Measurements from ENCODE around the gene BRWD1. TPM values are rescaled to one million over a fixed set of nuclear protein-coding genes. Genes with fewer than 3 reads are reported as not detected.

Gene BRWD1
- polyA plus RNA-seq, 1 donor from 2014 or later, result 246 TPM

- no peaks in the 10 kb centered on the region for H3K36me3 ChIP-seq (ENCODE audit: insufficient read depth, low read length)
- H3K27ac ChIP-seq (ENCODE audit: low read length), result no peak overlapping the region
- H2AFZ ChIP-seq (ENCODE audit: low read depth, low read length), result no peak overlapping the region
- TF ChIP-seq REST (IDR thresholded peaks at IDR 0.05; ENCODE audit: borderline replicate concordance), result no peak
- TF ChIP-seq SMC3 (conservative IDR thresholded peaks at IDR 0.05; ENCODE audit: poor library complexity), result no peak
- no peak for TF ChIP-seq EP300 (conservative IDR thresholded peaks at IDR 0.05; ENCODE audit: poor library complexity, severe bottlenecking)
- no peak for TF ChIP-seq MXI1 (conservative IDR thresholded peaks at IDR 0.05; ENCODE audit: poor library complexity, severe bottlenecking)
- no peak for TF ChIP-seq TAF1 (IDR thresholded peaks at IDR 0.05; ENCODE audit: low read depth)
- no peak for TF ChIP-seq EZH2 (IDR thresholded peaks at IDR 0.05; ENCODE audit: borderline replicate concordance, insufficient read depth, low read length, poor library complexity, severe bottlenecking)
- no peak for TF ChIP-seq CTCF (IDR thresholded peaks at IDR 0.05; ENCODE audit: poor library complexity, severe bottlenecking)
- TF ChIP-seq RAD21 (conservative IDR thresholded peaks at IDR 0.05), result no peak
- no peak for TF ChIP-seq POLR2AphosphoS5 (IDR thresholded peaks at IDR 0.05)
- peaks cover 23% of the 10 kb centered on the region for H3K79me2 ChIP-seq (replicated peaks; ENCODE audit: insufficient read depth, low read length)
- no peak overlapping the region for H3K4me3 ChIP-seq (ENCODE audit: low read length)
- no peaks in the 10 kb centered on the region for H3K9me3 ChIP-seq (ENCODE audit: low read length)
- no peak overlapping the region for H3K4me2 ChIP-seq (ENCODE audit: low read length)
- H3K27me3 ChIP-seq (ENCODE audit: insufficient read depth, low read depth, low read length), result no peaks in the 10 kb centered on the region
- no peaks in the 10 kb centered on the region for H3F3A ChIP-seq (ENCODE audit: insufficient read depth, low read length, poor library complexity, severe bottlenecking)
- H4K20me1 ChIP-seq (ENCODE audit: insufficient read depth), result peaks cover 13% of the 10 kb centered on the region
- no peak overlapping the region for H3K9ac ChIP-seq (ENCODE audit: low read length)
- no peaks in the 10 kb centered on the region for H3K9me2 ChIP-seq (ENCODE audit: insufficient read depth, low read length)
These were observed 27.3 kb upstream of the BRWD1 start for GRCh38 chr21:39340687-39341086.

DNA sequence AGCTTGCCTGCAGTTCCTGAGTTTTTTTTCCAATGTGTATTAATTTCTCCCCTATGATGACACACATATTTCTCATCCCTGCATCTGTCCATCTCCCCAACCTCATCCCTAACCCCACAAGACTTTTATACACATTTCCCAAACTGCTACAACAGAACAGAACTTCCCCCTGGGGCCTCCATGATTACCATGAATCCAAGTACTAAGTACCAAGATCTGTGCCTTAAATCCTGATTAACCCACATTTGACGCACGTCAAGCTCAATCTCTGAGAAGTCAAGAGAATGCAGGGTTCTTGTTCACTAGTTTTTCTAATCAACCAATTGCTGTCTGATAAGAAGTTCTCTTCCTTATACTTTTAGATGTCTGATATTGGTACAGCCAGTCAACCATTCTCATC lies 25.8 kb upstream of the BRWD1 start:
- no peak for TF ChIP-seq SMC3 (conservative IDR thresholded peaks at IDR 0.05; ENCODE audit: poor library complexity)
- no peak for TF ChIP-seq POLR2AphosphoS5 (IDR thresholded peaks at IDR 0.05)

More for the DNA sequence above, 25.8 kb upstream of the BRWD1 start:
- Histone ChIP-seq H3F3A (ENCODE audit: insufficient read depth, low read length, poor library complexity, severe bottlenecking) (no peaks in the 10 kb centered on the region), H4K20me1 (ENCODE audit: insufficient read depth) (peaks cover 8% of the 10 kb centered on the region), H3K36me3 (ENCODE audit: insufficient read depth, low read length) (no peaks in the 10 kb centered on the region), H3K27ac (ENCODE audit: low read length) (no peak overlapping the region), H2AFZ (ENCODE audit: low read depth, low read length) (no peak overlapping the region), H3K4me2 (ENCODE audit: low read length) (no peak overlapping the region), H3K9me3 (ENCODE audit: low read length) (no peaks in the 10 kb centered on the region), H3K9me2 (ENCODE audit: insufficient read depth, low read length) (no peaks in the 10 kb centered on the region), H3K79me2 (replicated peaks; ENCODE audit: insufficient read depth, low read length) (peaks cover 9% of the 10 kb centered on the region), H3K27me3 (ENCODE audit: insufficient read depth, low read depth, low read length) (no peaks in the 10 kb centered on the region), H3K9ac (ENCODE audit: low read length) (no peak overlapping the region), H3K4me3 (ENCODE audit: low read length) (no peak overlapping the region)

All from neural cell (in vitro differentiated cells).